OCI-LY3 (cell line): ENCODE data around the gene MAP3K2.

Source experiments
- H2AFZ ChIP-seq: fragments of 200-600, 300-600 bp; shearing (Covaris generic); 2 replicates; pipeline ENCODE4 v1.6.0; 2014; ENCODE audit warnings: antibody characterized with exemption, low read depth, low read length
- H3K27ac ChIP-seq: fragments of 200-600, 300-600 bp; sonication (generic); 2 replicates; pipeline ENCODE4 v1.5.1; 2014; ENCODE audit warnings: mild to moderate bottlenecking, low read length, moderate library complexity, mixed read lengths
- H3K27me3 ChIP-seq: fragments of 200-600, 300-600 bp; sonication (generic); 2 replicates; pipeline ENCODE4 v1.6.1; 2014; ENCODE audit warnings: low read depth, low read length, mixed read lengths
- H3K36me3 ChIP-seq: fragments of 200-600, 300-600 bp; sonication (generic); replicated peaks from 2 replicates; pipeline ENCODE3; 2014; ENCODE audit warnings: low read depth, low read length, mixed read lengths
- H3K4me1 ChIP-seq: fragments of 300-600, 200-600 bp; sonication (generic); 2 replicates; pipeline ENCODE4 v1.6.1; 2014; ENCODE audit warnings: low read length, mixed read lengths
- H3K4me2 ChIP-seq: fragments of 200-600, 300-600 bp; sonication (generic); 2 replicates; pipeline ENCODE4 v1.6.1; 2014; ENCODE audit warnings: low read length, mixed read lengths
- H3K4me3 ChIP-seq: fragments of 300-600, 200-600 bp; sonication (generic); 2 replicates; pipeline ENCODE4 v1.5.1; 2014; ENCODE audit warnings: antibody characterized with exemption, mild to moderate bottlenecking, low read length, moderate library complexity
- H3K79me2 ChIP-seq: fragments of 300-600, 200-600 bp; shearing (Covaris generic); 2 replicates; pipeline ENCODE4 v1.6.1; 2014; ENCODE audit warnings: mild to moderate bottlenecking, low read length, mixed read lengths
- H3K9ac ChIP-seq: fragments of 300-600, 200-600 bp; shearing (Covaris generic); 2 replicates; pipeline ENCODE4 v1.6.0; 2014; ENCODE audit warnings: mild to moderate bottlenecking, low read length, moderate library complexity
- H3K9me3 ChIP-seq: fragments of 200-600, 300-600 bp; shearing (Covaris generic); 2 replicates; pipeline ENCODE4 v1.6.1; 2014; ENCODE audit warnings: low read length, mixed read lengths; ENCODE audit not compliant: insufficient read depth
- H4K20me1 ChIP-seq: fragments of 200-600, 300-600 bp; sonication (generic); 2 replicates; pipeline ENCODE4 v1.6.1; 2016; ENCODE audit warnings: low read length, mixed read lengths; ENCODE audit not compliant: insufficient read depth
- CTCF ChIP-seq: fragments of 200-600, 300-600 bp; sonication (generic); IDR thresholded peaks from 2 replicates; pipeline ENCODE4 v1.5.1; 2014; ENCODE audit warnings: antibody characterized with exemption, low read length, low read depth
- EZH2phosphoT487 ChIP-seq: fragments of 200-600 bp; shearing (Covaris generic); IDR thresholded peaks from 2 replicates; pipeline ENCODE4 v1.6.1; 2018; ENCODE audit warnings: antibody characterized with exemption, mixed run types, low read depth

MAP3K2 gene

DNA sequence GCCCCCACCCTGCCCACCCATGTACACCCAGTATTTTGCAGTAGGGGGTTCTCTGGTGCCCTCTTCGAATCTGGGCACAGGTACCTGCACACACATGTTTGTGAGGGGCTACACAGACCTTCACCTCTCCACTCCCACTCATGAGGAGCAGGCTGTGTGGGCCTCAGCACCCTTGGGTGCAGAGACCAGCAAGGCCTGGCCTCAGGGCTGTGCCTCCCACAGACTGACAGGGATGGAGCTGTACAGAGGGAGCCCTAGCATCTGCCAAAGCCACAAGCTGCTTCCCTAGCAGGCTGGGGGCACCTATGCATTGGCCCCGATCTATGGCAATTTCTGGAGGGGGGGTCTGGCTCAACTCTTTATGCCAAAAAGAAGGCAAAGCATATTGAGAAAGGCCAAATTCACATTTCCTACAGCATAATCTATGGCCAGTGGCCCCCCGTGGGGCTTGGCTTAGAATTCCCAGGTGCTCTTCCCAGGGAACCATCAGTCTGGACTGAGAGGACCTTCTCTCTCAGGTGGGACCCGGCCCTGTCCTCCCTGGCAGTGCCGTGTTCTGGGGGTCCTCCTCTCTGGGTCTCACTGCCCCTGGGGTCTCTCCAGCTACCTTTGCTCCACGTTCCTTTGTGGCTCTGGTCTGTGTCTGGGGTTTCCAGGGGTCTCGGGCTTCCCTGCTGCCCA, 39.7 kb upstream of the MAP3K2 start:
- no peaks in the 10 kb centered on the region for H3K4me1 ChIP-seq
- TF ChIP-seq EZH2phosphoT487, result no peak
- TF ChIP-seq CTCF, result no peak
- H3K9me3 ChIP-seq, result no peaks in the 10 kb centered on the region
- no peak overlapping the region for H3K4me3 ChIP-seq
- no peak overlapping the region for H3K4me2 ChIP-seq
- H2AFZ ChIP-seq, result no peak overlapping the region
- no peaks in the 10 kb centered on the region for H3K79me2 ChIP-seq
- no peak overlapping the region for H3K27ac ChIP-seq
- H4K20me1 ChIP-seq, result no peaks in the 10 kb centered on the region
- H3K27me3 ChIP-seq, result no peaks in the 10 kb centered on the region
- no peak overlapping the region for H3K9ac ChIP-seq
- H3K36me3 ChIP-seq, result no peaks in the 10 kb centered on the region

DNA sequence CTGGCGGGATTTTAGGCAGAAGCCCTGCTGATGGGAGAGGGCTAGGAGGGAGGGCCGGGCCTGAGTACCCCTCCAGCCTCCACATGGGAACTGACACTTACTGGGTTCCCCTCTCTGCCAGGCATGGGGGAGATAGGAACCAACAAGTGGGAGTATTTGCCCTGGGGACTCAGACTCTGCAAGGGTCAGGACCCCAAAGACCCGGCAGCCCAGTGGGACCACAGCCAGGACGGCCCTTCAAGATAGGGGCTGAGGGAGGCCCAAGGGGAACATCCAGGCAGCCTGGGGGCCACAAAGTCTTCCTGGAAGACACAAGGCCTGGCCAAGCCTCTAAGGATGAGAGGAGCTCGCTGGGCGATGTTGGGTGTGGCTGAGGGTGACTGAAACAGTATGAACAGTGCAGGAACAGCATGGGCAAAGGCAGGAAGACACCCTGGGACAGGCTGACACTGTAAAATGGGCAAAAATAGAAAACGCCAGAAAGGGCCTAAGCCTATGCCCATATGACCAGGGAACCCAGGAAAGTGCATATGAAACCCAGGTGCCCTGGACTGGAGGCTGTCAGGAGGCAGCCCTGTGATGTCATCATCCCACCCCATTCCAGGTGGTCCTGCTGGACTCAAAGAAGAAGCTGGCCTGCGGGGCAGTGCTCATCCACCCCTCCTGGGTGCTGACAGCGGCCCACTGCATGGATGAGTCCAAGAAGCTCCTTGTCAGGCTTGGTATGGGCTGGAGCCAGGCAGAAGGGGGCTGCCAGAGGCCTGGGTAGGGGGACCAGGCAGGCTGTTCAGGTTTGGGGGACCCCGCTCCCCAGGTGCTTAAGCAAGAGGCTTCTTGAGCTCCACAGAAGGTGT, 39.0 kb upstream of the MAP3K2 start:
- no peaks in the 10 kb centered on the region for H3K9me3 ChIP-seq
- no peak overlapping the region for H3K4me3 ChIP-seq

DNA sequence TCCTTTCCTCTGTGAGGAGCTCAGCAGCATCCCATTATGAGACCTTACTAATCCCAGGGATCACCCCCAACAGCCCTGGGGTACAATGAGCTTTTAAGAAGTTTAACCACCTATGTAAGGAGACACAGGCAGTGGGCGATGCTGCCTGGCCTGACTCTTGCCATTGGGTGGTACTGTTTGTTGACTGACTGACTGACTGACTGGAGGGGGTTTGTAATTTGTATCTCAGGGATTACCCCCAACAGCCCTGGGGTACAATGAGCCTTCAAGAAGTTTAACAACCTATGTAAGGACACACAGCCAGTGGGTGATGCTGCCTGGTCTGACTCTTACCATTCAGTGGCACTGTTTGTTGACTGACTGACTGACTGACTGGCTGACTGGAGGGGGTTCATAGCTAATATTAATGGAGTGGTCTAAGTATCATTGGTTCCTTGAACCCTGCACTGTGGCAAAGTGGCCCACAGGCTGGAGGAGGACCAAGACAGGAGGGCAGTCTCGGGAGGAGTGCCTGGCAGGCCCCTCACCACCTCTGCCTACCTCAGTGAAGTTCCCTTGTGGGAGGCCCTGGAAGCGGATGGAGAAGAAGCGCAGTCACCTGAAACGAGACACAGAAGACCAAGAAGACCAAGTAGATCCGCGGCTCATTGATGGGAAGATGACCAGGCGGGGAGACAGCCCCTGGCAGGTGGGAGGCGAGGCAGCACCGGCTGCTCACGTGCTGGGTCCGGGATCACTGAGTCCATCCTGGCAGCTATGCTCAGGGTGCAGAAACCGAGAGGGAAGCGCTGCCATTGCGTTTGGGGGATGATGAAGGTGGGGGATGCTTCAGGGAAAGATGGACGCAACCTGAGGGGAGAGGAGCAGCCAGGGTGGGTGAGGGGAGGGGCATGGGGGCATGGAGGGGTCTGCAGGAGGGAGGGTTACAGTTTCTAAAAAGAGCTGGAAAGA, 38.0 kb upstream of the MAP3K2 start:
- no peak overlapping the region for H3K27ac ChIP-seq
- H3K9ac ChIP-seq, result no peak overlapping the region
- no peaks in the 10 kb centered on the region for H3K9me3 ChIP-seq
- no peak overlapping the region for H2AFZ ChIP-seq
- H3K36me3 ChIP-seq, result no peaks in the 10 kb centered on the region
- H3K4me3 ChIP-seq, result no peak overlapping the region
- no peaks in the 10 kb centered on the region for H3K27me3 ChIP-seq
- H3K4me2 ChIP-seq, result no peak overlapping the region
- no peak for TF ChIP-seq CTCF
- H4K20me1 ChIP-seq, result no peaks in the 10 kb centered on the region
- H3K79me2 ChIP-seq, result no peaks in the 10 kb centered on the region
- no peaks in the 10 kb centered on the region for H3K4me1 ChIP-seq

More for the DNA sequence above, 39.0 kb upstream of the MAP3K2 start:
- no peak overlapping the region for H3K9ac ChIP-seq
- H3K79me2 ChIP-seq, result no peaks in the 10 kb centered on the region
- no peak overlapping the region for H2AFZ ChIP-seq
- no peaks in the 10 kb centered on the region for H3K36me3 ChIP-seq
- H3K27ac ChIP-seq, result no peak overlapping the region
- no peaks in the 10 kb centered on the region for H4K20me1 ChIP-seq
- no peaks in the 10 kb centered on the region for H3K4me1 ChIP-seq
- TF ChIP-seq CTCF (no peak), EZH2phosphoT487 (no peak)
- H3K4me2 ChIP-seq, result no peak overlapping the region
- H3K27me3 ChIP-seq, result no peaks in the 10 kb centered on the region
